Measurements from ENCODE around the gene CLTC.

Gene CLTC

DNA sequence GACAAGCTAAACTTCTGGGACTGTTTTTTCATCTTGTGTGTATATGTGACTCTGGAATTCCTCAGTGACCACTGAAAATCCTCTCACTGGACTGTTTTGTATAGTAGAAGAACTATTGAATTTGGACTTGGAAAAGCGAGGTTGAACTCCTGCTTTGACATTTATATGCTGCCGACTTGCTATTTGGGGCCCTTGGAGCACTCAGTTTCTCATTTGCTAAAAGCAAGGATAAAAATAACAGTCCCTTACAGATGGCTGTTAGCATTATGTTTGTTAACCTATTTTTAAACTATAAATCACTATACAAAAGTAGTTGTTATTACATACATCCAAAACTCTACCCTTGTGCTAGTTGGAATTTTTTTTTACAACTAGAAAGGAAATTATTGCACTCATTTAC lies 96.7 kb downstream of the CLTC start:
- Histone ChIP-seq H3K4me3 (replicated peaks; ENCODE audit: insufficient read depth, low read length) (no peak overlapping the region), H3K27ac (replicated peaks) (no peak overlapping the region)
- TF ChIP-seq GABPA (IDR thresholded peaks at IDR 0.05; ENCODE audit: low read depth) (no peak), REST (IDR thresholded peaks at IDR 0.05; ENCODE audit: insufficient replicate concordance, low read depth) (no peak), CTCF (IDR thresholded peaks at IDR 0.05; ENCODE audit: insufficient read depth, low read length) (no peak)

GRCh38 chr17:59719526-59719925 lies 99.8 kb downstream of the CLTC start:
- DNase-seq (ENCODE audit: low read depth in 1 of 2, low spot score in 1 of 2) = no peak
- Histone ChIP-seq H3K27ac (replicated peaks) (no peak overlapping the region), H3K27me3 (ENCODE audit: insufficient read depth, poor library complexity, severe bottlenecking) (no peaks in the 10 kb centered on the region), H3K4me3 (replicated peaks; ENCODE audit: insufficient read depth, low read length) (no peak overlapping the region)
- TF ChIP-seq GABPA (IDR thresholded peaks at IDR 0.05; ENCODE audit: low read depth) = no peak
- no peak for TF ChIP-seq REST (IDR thresholded peaks at IDR 0.05; ENCODE audit: insufficient replicate concordance, low read depth)
- no peak for TF ChIP-seq CTCF (IDR thresholded peaks at IDR 0.05; ENCODE audit: insufficient read depth, low read length)
- no peak for TF ChIP-seq POLR2AphosphoS5 (IDR thresholded peaks at IDR 0.05; ENCODE audit: low read depth)
- TF ChIP-seq SPI1 (IDR thresholded peaks at IDR 0.05; ENCODE audit: borderline replicate concordance, low read depth) = no peak

More for the DNA sequence above, 96.7 kb downstream of the CLTC start:
- no peak for DNase-seq (ENCODE audit: low read depth in 1 of 2, low spot score in 1 of 2)
- no peaks in the 10 kb centered on the region for H3K27me3 ChIP-seq (ENCODE audit: insufficient read depth, poor library complexity, severe bottlenecking)

DNA sequence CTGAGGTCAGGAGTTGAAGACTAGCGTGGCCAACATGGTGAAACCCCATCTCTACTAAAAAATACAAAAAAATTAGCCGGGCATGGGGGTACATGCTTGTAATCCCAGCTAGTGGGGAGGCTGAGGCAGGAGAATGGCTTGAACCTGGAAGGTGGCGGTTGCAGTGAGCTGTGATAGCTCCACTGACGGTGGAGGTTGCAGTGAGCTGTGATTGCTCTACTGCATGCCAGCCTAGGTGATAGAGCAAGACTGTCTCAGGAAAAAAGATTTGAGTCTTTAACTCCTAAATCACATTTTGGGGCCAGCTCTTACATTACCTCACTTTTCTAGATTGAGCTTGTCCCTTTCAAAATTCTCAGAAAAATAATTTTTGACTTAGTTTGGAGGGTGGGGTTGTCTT lies 102.9 kb downstream of the CLTC start:
- no peak overlapping the region for H3K27ac ChIP-seq (replicated peaks)
- no peak for DNase-seq (ENCODE audit: low read depth in 1 of 2, low spot score in 1 of 2)
- no peaks in the 10 kb centered on the region for H3K27me3 ChIP-seq (ENCODE audit: insufficient read depth, poor library complexity, severe bottlenecking)
- no peak overlapping the region for H3K4me3 ChIP-seq (replicated peaks; ENCODE audit: insufficient read depth, low read length)
- no peak for TF ChIP-seq GABPA (IDR thresholded peaks at IDR 0.05; ENCODE audit: low read depth)
- TF ChIP-seq POLR2AphosphoS5 (IDR thresholded peaks at IDR 0.05; ENCODE audit: low read depth) = no peak
- no peak for TF ChIP-seq REST (IDR thresholded peaks at IDR 0.05; ENCODE audit: insufficient replicate concordance, low read depth)
- no peak for TF ChIP-seq SPI1 (IDR thresholded peaks at IDR 0.05; ENCODE audit: borderline replicate concordance, low read depth)
- TF ChIP-seq CTCF (IDR thresholded peaks at IDR 0.05; ENCODE audit: insufficient read depth, low read length) = no peak

All from HL-60 (cell line).